GM12878 (cell line): ENCODE results near the gene ZC3H7B. TPM values are rescaled to one million over a fixed set of nuclear protein-coding genes. Genes with fewer than 3 reads are reported as not detected.
A peak's percentile ranks its signal among the peaks of the same experiment; 100 is the strongest.

Source experiments
- ATAC-seq: fragments of 200-7000 bp; cut with Tn5 transposase; 3 replicates; pipeline ENCODE4 v1.9.1; 2020; ENCODE audit warnings: mild to moderate bottlenecking, moderate library complexity
- BruUV-seq: library from RNA; stranded (reverse); fragments of 400-500 nt; replicated peaks from 2 replicates; lab custom pipeline; 2021; lab: Mats Ljungman, UMichigan
- CTCF ChIA-PET: fragments of 300-600 bp; sonication (Branson Sonifier 250); formaldehyde crosslinking; extraction: SDS; loops from one replicate; lab custom pipeline; 2021; ENCODE audit warnings: inconsistent platforms; lab: Yijun Ruan, JAX
- POLR2A ChIA-PET: fragments of 350-600 bp; formaldehyde crosslinking; extraction: SDS; loops from one replicate; lab custom pipeline; 2021; ENCODE audit warnings: inconsistent platforms; lab: Charles Lee
- RAD21 ChIA-PET: fragments of 300-600 bp; sonication (Branson Sonifier 250); formaldehyde crosslinking; loops from one replicate; lab custom pipeline; 2023; ENCODE audit warnings: antibody characterized with exemption; ENCODE audit not compliant: unreplicated experiment; lab: Charles Lee
- SMC1A ChIA-PET: fragments of 300-600 bp; sonication (Branson Sonifier 250); formaldehyde crosslinking; loops from one replicate; lab custom pipeline; 2023; ENCODE audit not compliant: unreplicated experiment, uncharacterized antibody; lab: Charles Lee
- DNase-seq: peaks from one replicate; pipeline ENCODE4 v3.0.0-alpha.2; 2011; ENCODE audit warnings: low read depth, low spot score
- FAIRE-seq: peaks from 3 replicates; lab custom pipeline; 2011; peaks lifted over from hg19 to GRCh38; lab: Jason Lieb, UNC
- H2AFZ ChIP-seq: 2 replicates; pipeline ENCODE4 v1.6.0; 2011; ENCODE audit warnings: low read depth, low read length, control low read depth; ENCODE audit not compliant: control insufficient read depth
- H3K27ac ChIP-seq: 2 replicates; pipeline ENCODE4 v1.5.1; 2011; ENCODE audit warnings: control low read depth; ENCODE audit not compliant: control insufficient read depth, insufficient read depth
- H3K27me3 ChIP-seq, 2 experiments: replicated peaks in 1 of 2; 2 replicates each; pipeline versions ENCODE4 v1.6.0 to v1.6.1; 2011; ENCODE audit warnings: low read length in 1 of 2; ENCODE audit not compliant: control insufficient read depth in 2 of 2, insufficient read depth in 2 of 2
- H3K36me3 ChIP-seq, 2 experiments: 2 replicates each; pipeline ENCODE4 v1.5.1; 2011; ENCODE audit warnings: low read length in 1 of 2; ENCODE audit not compliant: control insufficient read depth in 2 of 2, insufficient read depth in 2 of 2
- H3K4me1 ChIP-seq: 2 replicates; pipeline ENCODE4 v1.6.1; 2011; ENCODE audit warnings: mild to moderate bottlenecking, low read length, moderate library complexity, mixed read lengths; ENCODE audit not compliant: control insufficient read depth, insufficient read depth
- H3K4me2 ChIP-seq: 2 replicates; pipeline ENCODE4 v1.6.0; 2011; ENCODE audit warnings: control low read depth; ENCODE audit not compliant: control insufficient read depth, insufficient read depth
- H3K4me3 ChIP-seq: fragments of 200-600 bp; sonication (generic); 2 replicates; pipeline ENCODE4 v1.5.1; 2016
- H3K79me2 ChIP-seq: 2 replicates; pipeline ENCODE4 v1.6.0; 2011; ENCODE audit warnings: low read length; ENCODE audit not compliant: control insufficient read depth, insufficient read depth
- H3K9ac ChIP-seq: 2 replicates; pipeline ENCODE4 v1.8.0; 2011; ENCODE audit warnings: low read length, control low read depth, mixed read lengths; ENCODE audit not compliant: control insufficient read depth, insufficient read depth
- H3K9me3 ChIP-seq: replicated peaks from 3 replicates; pipeline ENCODE4 v1.5.1; 2011; ENCODE audit warnings: mild to moderate bottlenecking, low read length; ENCODE audit not compliant: control insufficient read depth, insufficient read depth
- H4K20me1 ChIP-seq: 2 replicates; pipeline ENCODE4 v1.6.0; 2011; ENCODE audit not compliant: control insufficient read depth, insufficient read depth
- POLR2A ChIP-seq: IDR thresholded peaks from 2 replicates; pipeline ENCODE4 v1.6.1; 2011; ENCODE audit warnings: low read depth, mild to moderate bottlenecking, low read length
- whole genome bisulfite sequencing: methylation state at CpG from one replicate; pipeline ENCODE4 v1.1.6; 2016; ENCODE audit warnings: low lambda C conversion rate; ENCODE audit not compliant: insufficient replicate concordance, insufficient coverage; ENCODE audit errors: missing lambda C conversion rate; 5-methylcytosine and 5-hydroxymethylcytosine counted together
- in situ Hi-C: fragments of 300-500 bp; cut with MboI; formaldehyde crosslinking; loops from 9 replicates; pipeline ENCODE4 v1.14.3; 2018; ENCODE audit warnings: mixed read lengths
- intact Hi-C: fragments of 100-400 bp; cut with micrococcal nuclease; formaldehyde crosslinking; loops from one replicate; pipeline ENCODE4 v1.14.2; 2022; ENCODE audit not compliant: unreplicated experiment
- polyA plus RNA-seq, 11 experiments: library from polyadenylated mRNA; depleted of rRNA in 4 of 11; unstranded in 6 of 11; stranded (reverse) in 5 of 11; fragments of >200 nt; fragmentation: Nextera tagmentation in 4 of 11; fragmentation: Illumina TruSeq in 1 of 11; extraction: Ambion mirVana in 4 of 11; extraction: Trizol in 1 of 11; gene quantifications; 1 replicate in 1 of 11; 2 replicates in 10 of 11; pipeline versions ENCODE4 v1.2.1 to v1.2.3, GENCODE V29; 2011 to 2016; ENCODE audit warnings: inconsistent platforms in 2 of 11, missing spikeins in 2 of 11, low read depth in 1 of 11
- total RNA-seq, 4 experiments: library from RNA; depleted of rRNA in 3 of 4; stranded (reverse); fragments of >200 nt in 3 of 4; fragmentation: Illumina TruSeq in 1 of 4; extraction: Trizol in 1 of 4; gene quantifications; 2 replicates each; pipeline versions ENCODE4 v1.2.1 to v1.2.3, GENCODE V29; 2013 to 2021
- TF ChIP-seq, protein P1 (sequence below): fragments of 450-650 bp; formaldehyde crosslinking; IDR thresholded peaks from 2 replicates; pipeline ENCODE4 v1.4.0; 2022; ENCODE audit warnings: mild to moderate bottlenecking, moderate library complexity
- TF ChIP-seq, protein P2 (sequence below): fragments of 450-650 bp; IDR thresholded peaks from 2 replicates; pipeline ENCODE4 v1.6.1; 2017; ENCODE audit warnings: borderline replicate concordance

Gene ZC3H7B
- total and polyA plus RNA-seq, 10 of the 15 experiments (the other 5 are each of a cell fraction or from before 2014, with no cell fraction given): 0.26 to 52.3 (median 22.4) TPM

GRCh38 chr22:41360126-41360525, 58.8 kb downstream of the ZC3H7B start:
- no peak overlapping the region for H3K4me2 ChIP-seq
- in situ Hi-C loops (no loop called here), intact Hi-C loops (no loop called here)
- SMC1A ChIA-PET: no interaction called here
- no peaks in the 10 kb centered on the region for H3K79me2 ChIP-seq
- 97% methylated on average over 11 of the region's 11 CpGs for WGBS
- POLR2A ChIA-PET: no interaction called here
- H3K27ac ChIP-seq: no peak overlapping the region
- CTCF ChIA-PET: no interaction called here
- RAD21 ChIA-PET: interaction anchor here (0.8 kb wide), 1 partner anchor 437 kb away, joined by 3 read pairs; no protein-coding TSS in a partner anchor
- no peaks in the 10 kb centered on the region for H4K20me1 ChIP-seq
- H2AFZ ChIP-seq: no peak overlapping the region
- peaks cover 0 to 17% of the 10 kb centered on the region in 2 experiments; a peak in 2 of 4 replicates for H3K36me3 ChIP-seq
- no peak overlapping the region for H3K4me3 ChIP-seq
- TF ChIP-seq, protein P1, sequence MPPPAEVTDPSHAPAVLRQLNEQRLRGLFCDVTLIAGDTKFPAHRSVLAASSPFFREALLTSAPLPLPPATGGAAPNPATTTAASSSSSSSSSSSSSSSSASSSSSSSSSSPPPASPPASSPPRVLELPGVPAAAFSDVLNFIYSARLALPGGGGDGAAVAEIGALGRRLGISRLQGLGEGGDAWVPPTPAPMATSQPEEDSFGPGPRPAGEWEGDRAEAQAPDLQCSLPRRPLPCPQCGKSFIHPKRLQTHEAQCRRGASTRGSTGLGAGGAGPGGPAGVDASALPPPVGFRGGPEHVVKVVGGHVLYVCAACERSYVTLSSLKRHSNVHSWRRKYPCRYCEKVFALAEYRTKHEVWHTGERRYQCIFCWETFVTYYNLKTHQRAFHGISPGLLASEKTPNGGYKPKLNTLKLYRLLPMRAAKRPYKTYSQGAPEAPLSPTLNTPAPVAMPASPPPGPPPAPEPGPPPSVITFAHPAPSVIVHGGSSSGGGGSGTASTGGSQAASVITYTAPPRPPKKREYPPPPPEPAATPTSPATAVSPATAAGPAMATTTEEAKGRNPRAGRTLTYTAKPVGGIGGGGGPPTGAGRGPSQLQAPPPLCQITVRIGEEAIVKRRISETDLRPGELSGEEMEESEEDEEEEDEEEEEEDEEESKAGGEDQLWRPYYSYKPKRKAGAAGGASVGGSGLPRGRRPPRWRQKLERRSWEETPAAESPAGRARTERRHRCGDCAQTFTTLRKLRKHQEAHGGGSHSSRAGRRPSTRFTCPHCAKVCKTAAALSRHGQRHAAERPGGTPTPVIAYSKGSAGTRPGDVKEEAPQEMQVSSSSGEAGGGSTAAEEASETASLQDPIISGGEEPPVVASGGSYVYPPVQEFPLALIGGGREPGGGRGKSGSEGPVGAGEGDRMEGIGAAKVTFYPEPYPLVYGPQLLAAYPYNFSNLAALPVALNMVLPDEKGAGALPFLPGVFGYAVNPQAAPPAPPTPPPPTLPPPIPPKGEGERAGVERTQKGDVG (CRISPR knock-in tag): no peak
- TF ChIP-seq, protein P2, sequence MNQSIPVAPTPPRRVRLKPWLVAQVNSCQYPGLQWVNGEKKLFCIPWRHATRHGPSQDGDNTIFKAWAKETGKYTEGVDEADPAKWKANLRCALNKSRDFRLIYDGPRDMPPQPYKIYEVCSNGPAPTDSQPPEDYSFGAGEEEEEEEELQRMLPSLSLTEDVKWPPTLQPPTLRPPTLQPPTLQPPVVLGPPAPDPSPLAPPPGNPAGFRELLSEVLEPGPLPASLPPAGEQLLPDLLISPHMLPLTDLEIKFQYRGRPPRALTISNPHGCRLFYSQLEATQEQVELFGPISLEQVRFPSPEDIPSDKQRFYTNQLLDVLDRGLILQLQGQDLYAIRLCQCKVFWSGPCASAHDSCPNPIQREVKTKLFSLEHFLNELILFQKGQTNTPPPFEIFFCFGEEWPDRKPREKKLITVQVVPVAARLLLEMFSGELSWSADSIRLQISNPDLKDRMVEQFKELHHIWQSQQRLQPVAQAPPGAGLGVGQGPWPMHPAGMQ: no peak
- TF ChIP-seq POLR2A: peak; percentile 23; the same call in 1 of the 2 replicates
- no TSS peak for BruUV-seq
- FAIRE-seq: no peak
- no peak overlapping the region for H3K9ac ChIP-seq
- no peaks in the 10 kb centered on the region for H3K4me1 ChIP-seq
- no peak for ATAC-seq
- no peaks in the 10 kb centered on the region for H3K9me3 ChIP-seq
- H3K27me3 ChIP-seq: no peaks in the 10 kb centered on the region
- DNase-seq: no peak
